Mesenchymal stem cell (in vitro differentiated cells and primary cell): ENCODE data around the gene CEACAM20.

Experiments
- DNase-seq: peaks from one replicate; pipeline ENCODE4 v3.0.0-alpha.2; 2013
- H2AFZ ChIP-seq: one replicate; pipeline ENCODE4 v1.6.1; 2013; ENCODE audit warnings: low read depth, mild to moderate bottlenecking, control low read depth, inconsistent platforms, low read length, moderate library complexity
- H2AK5ac ChIP-seq: 2 replicates; pipeline ENCODE4 v1.6.1; 2013; ENCODE audit warnings: low read length, moderate library complexity, mild to moderate bottlenecking, inconsistent platforms; ENCODE audit not compliant: severe bottlenecking
- H2BK120ac ChIP-seq: one replicate; pipeline ENCODE4 v1.6.1; 2013; ENCODE audit warnings: low read depth, mild to moderate bottlenecking, inconsistent platforms, low read length, moderate library complexity
- H2BK12ac ChIP-seq, 2 experiments: one replicate each; pipeline ENCODE4 v1.6.1; 2013; ENCODE audit warnings: inconsistent platforms in 2 of 2, low read length in 2 of 2, mild to moderate bottlenecking in 2 of 2, moderate library complexity in 2 of 2, control low read depth in 1 of 2
- H2BK15ac ChIP-seq: one replicate; pipeline ENCODE4 v1.6.1; 2013; ENCODE audit warnings: mild to moderate bottlenecking, low read depth, inconsistent platforms; ENCODE audit not compliant: poor library complexity, severe bottlenecking
- H2BK5ac ChIP-seq: 2 replicates; pipeline ENCODE4 v1.6.1; 2013; ENCODE audit warnings: low read depth, mild to moderate bottlenecking, low read length, control low read depth, inconsistent platforms; ENCODE audit not compliant: poor library complexity, severe bottlenecking
- H3K14ac ChIP-seq, 2 experiments: one replicate each; pipeline ENCODE4 v1.6.1; 2013; ENCODE audit warnings: inconsistent platforms in 2 of 2, low read length in 2 of 2, control low read depth in 1 of 2, mild to moderate bottlenecking in 1 of 2, moderate library complexity in 1 of 2
- H3K18ac ChIP-seq, 2 experiments: one replicate each; pipeline ENCODE4 v1.6.1; 2013; ENCODE audit warnings: inconsistent platforms in 2 of 2, low read length in 2 of 2, control low read depth in 1 of 2, low read depth in 1 of 2, mild to moderate bottlenecking in 1 of 2
- H3K23ac ChIP-seq, 2 experiments: one replicate each; pipeline ENCODE4 v1.6.1; 2013; ENCODE audit warnings: inconsistent platforms in 2 of 2, low read length in 2 of 2, mild to moderate bottlenecking in 2 of 2, moderate library complexity in 2 of 2, control low read depth in 1 of 2
- H3K27ac ChIP-seq: 2 replicates; pipeline ENCODE4 v1.5.1; 2013; ENCODE audit warnings: mild to moderate bottlenecking, moderate library complexity, low read length, control low read depth, inconsistent platforms; ENCODE audit not compliant: poor library complexity, severe bottlenecking
- H3K27me3 ChIP-seq, 2 experiments: 2 replicates each; pipeline versions ENCODE4 v1.6.1 to v1.7.0; 2013; ENCODE audit warnings: low read length in 2 of 2, mild to moderate bottlenecking in 2 of 2, moderate library complexity in 2 of 2, control low read depth in 1 of 2, inconsistent platforms in 1 of 2; ENCODE audit not compliant: control insufficient read depth in 1 of 2, insufficient read depth in 1 of 2
- H3K36me3 ChIP-seq, 2 experiments: 2 replicates each; pipeline versions ENCODE4 v1.6.1 to v1.7.0; 2013; ENCODE audit warnings: low read length in 2 of 2, control low read depth in 1 of 2, inconsistent platforms in 1 of 2, low read depth in 1 of 2, mild to moderate bottlenecking in 1 of 2; ENCODE audit not compliant: insufficient read depth in 2 of 2, control insufficient read depth in 1 of 2
- H3K4ac ChIP-seq, 2 experiments: one replicate each; pipeline ENCODE4 v1.6.1; 2013; ENCODE audit warnings: inconsistent platforms in 2 of 2, low read length in 2 of 2, mild to moderate bottlenecking in 2 of 2, moderate library complexity in 2 of 2, control low read depth in 1 of 2, low read depth in 1 of 2
- H3K4me1 ChIP-seq: 2 replicates; pipeline ENCODE4 v1.6.1; 2013; ENCODE audit warnings: low read depth, low read length, control low read depth; ENCODE audit not compliant: control insufficient read depth, insufficient read depth
- H3K4me2 ChIP-seq: 2 replicates; pipeline ENCODE4 v1.6.1; 2013; ENCODE audit warnings: low read length, mild to moderate bottlenecking, inconsistent platforms; ENCODE audit not compliant: poor library complexity, severe bottlenecking
- H3K4me3 ChIP-seq, 2 experiments: 2 replicates each; pipeline versions ENCODE4 v1.5.1 to v1.7.0; 2013; ENCODE audit warnings: low read length in 2 of 2, mild to moderate bottlenecking in 2 of 2, control low read depth in 1 of 2, low read depth in 1 of 2; ENCODE audit not compliant: insufficient read depth in 1 of 2
- H3K79me1 ChIP-seq: replicated peaks from 2 replicates; pipeline ENCODE4 v1.6.1; 2013; ENCODE audit warnings: mild to moderate bottlenecking, control low read depth, low read length, inconsistent platforms; ENCODE audit not compliant: poor library complexity, severe bottlenecking
- H3K9ac ChIP-seq: 2 replicates; pipeline ENCODE4 v1.7.0; 2013; ENCODE audit warnings: mild to moderate bottlenecking, low read length, moderate library complexity
- H3K9me3 ChIP-seq: 2 replicates; pipeline ENCODE4 v1.7.0; 2013; ENCODE audit warnings: mild to moderate bottlenecking, low read length; ENCODE audit not compliant: control insufficient read depth
- H4K8ac ChIP-seq: one replicate; pipeline ENCODE4 v1.6.1; 2013; ENCODE audit warnings: inconsistent platforms, mild to moderate bottlenecking, low read length, moderate library complexity
- H4K91ac ChIP-seq: one replicate; pipeline ENCODE4 v1.6.1; 2013; ENCODE audit warnings: mild to moderate bottlenecking, low read length, inconsistent platforms
- WGBS: methylation state at CpG from one replicate; pipeline ENCODE4 v1.1.7; 2013; ENCODE audit warnings: mixed read lengths; 5-methylcytosine and 5-hydroxymethylcytosine counted together

Gene CEACAM20

GRCh38 chr19:44532819-44533218 is 3.3 kb upstream of the CEACAM20 start:
- Histone ChIP-seq H3K4me2 (no peak overlapping the region), H4K8ac (no peak overlapping the region), H3K27ac (no peak overlapping the region), H2AFZ (no peak overlapping the region), H3K23ac (no peak overlapping the region), H3K36me3 (no peaks in the 10 kb centered on the region), H3K14ac (no peak overlapping the region), H3K9ac (no peak overlapping the region), H2AK5ac (no peak overlapping the region), H3K79me1 (no peaks in the 10 kb centered on the region), H4K91ac (no peak overlapping the region), H3K9me3 (no peaks in the 10 kb centered on the region), H2BK120ac (no peak overlapping the region), H3K4me1 (no peaks in the 10 kb centered on the region), H2BK12ac (no peak overlapping the region), H3K27me3 (peaks cover 4 to 29% of the 10 kb centered on the region in 2 experiments), H3K4me3 (no peak overlapping the region), H3K18ac (no peak overlapping the region), H2BK5ac (no peak overlapping the region), H2BK15ac (no peak overlapping the region), H3K4ac (no peak overlapping the region)
- WGBS, result 64% methylated on average over 5 of the region's 5 CpGs
- DNase-seq, result no peak

GRCh38 chr19:44530777-44531176 is 1.3 kb upstream of the CEACAM20 start:
- no peak overlapping the region for H2AK5ac ChIP-seq
- no peak overlapping the region for H3K9ac ChIP-seq
- H3K4me3 ChIP-seq, result no peak overlapping the region
- no peaks in the 10 kb centered on the region for H3K79me1 ChIP-seq
- H3K27me3 ChIP-seq, result peaks cover 4 to 27% of the 10 kb centered on the region in 2 experiments
- H3K23ac ChIP-seq, result no peak overlapping the region
- H3K4ac ChIP-seq, result no peak overlapping the region
- no peak overlapping the region for H2AFZ ChIP-seq
- 62% methylated on average over 6 of the region's 6 CpGs for WGBS
- no peaks in the 10 kb centered on the region for H3K36me3 ChIP-seq
- no peaks in the 10 kb centered on the region for H3K4me1 ChIP-seq
- H2BK15ac ChIP-seq, result no peak overlapping the region
- no peak overlapping the region for H3K4me2 ChIP-seq
- H4K91ac ChIP-seq, result no peak overlapping the region
- no peak for DNase-seq
- no peak overlapping the region for H2BK5ac ChIP-seq
- H3K27ac ChIP-seq, result no peak overlapping the region
- no peak overlapping the region for H2BK12ac ChIP-seq
- H2BK120ac ChIP-seq, result no peak overlapping the region
- no peaks in the 10 kb centered on the region for H3K9me3 ChIP-seq
- no peak overlapping the region for H4K8ac ChIP-seq
- no peak overlapping the region for H3K14ac ChIP-seq
- H3K18ac ChIP-seq, result no peak overlapping the region

GRCh38 chr19:44527554-44527953 is 1.9 kb downstream of the CEACAM20 start:
- no peak overlapping the region for H2BK12ac ChIP-seq
- DNase-seq, result no peak
- H4K91ac ChIP-seq, result no peak overlapping the region
- H2BK120ac ChIP-seq, result no peak overlapping the region
- H2AK5ac ChIP-seq, result no peak overlapping the region
- 93% methylated on average over 7 of the region's 7 CpGs for WGBS
- H3K14ac ChIP-seq, result no peak overlapping the region
- no peak overlapping the region for H3K4me2 ChIP-seq
- no peak overlapping the region for H3K9ac ChIP-seq
- no peak overlapping the region for H3K18ac ChIP-seq
- no peaks in the 10 kb centered on the region for H3K79me1 ChIP-seq
- H3K4me3 ChIP-seq, result no peak overlapping the region
- peaks cover 4% of the 10 kb centered on the region for H3K9me3 ChIP-seq
- H3K4ac ChIP-seq, result no peak overlapping the region
- H3K36me3 ChIP-seq, result no peaks in the 10 kb centered on the region
- H3K23ac ChIP-seq, result no peak overlapping the region
- H3K27ac ChIP-seq, result no peak overlapping the region
- no peak overlapping the region for H2BK5ac ChIP-seq
- H3K4me1 ChIP-seq, result no peaks in the 10 kb centered on the region
- no peak overlapping the region for H2AFZ ChIP-seq
- no peak overlapping the region for H4K8ac ChIP-seq
- H2BK15ac ChIP-seq, result no peak overlapping the region
- peaks cover 0 to 13% of the 10 kb centered on the region in 2 experiments for H3K27me3 ChIP-seq

- H4K8ac ChIP-seq, result no peak overlapping the region
- 42% methylated on average over 4 of the region's 4 CpGs for WGBS
- H3K4me1 ChIP-seq, result no peaks in the 10 kb centered on the region
- no peak overlapping the region for H3K9ac ChIP-seq
- H2AFZ ChIP-seq, result no peak overlapping the region
- no peak overlapping the region for H3K4me3 ChIP-seq
- peaks cover 0 to 13% of the 10 kb centered on the region in 2 experiments for H3K27me3 ChIP-seq
- no peak overlapping the region for H2BK15ac ChIP-seq
- no peak overlapping the region for H4K91ac ChIP-seq
- H2BK120ac ChIP-seq, result no peak overlapping the region
- H3K27ac ChIP-seq, result no peak overlapping the region
- no peak overlapping the region for H3K23ac ChIP-seq
- no peak overlapping the region for H3K4me2 ChIP-seq
- H3K79me1 ChIP-seq, result no peaks in the 10 kb centered on the region
- H2BK5ac ChIP-seq, result no peak overlapping the region
- no peak overlapping the region for H3K18ac ChIP-seq
- no peak for DNase-seq
- peaks cover 4% of the 10 kb centered on the region for H3K9me3 ChIP-seq
- no peak overlapping the region for H2AK5ac ChIP-seq
- no peak overlapping the region for H2BK12ac ChIP-seq
- H3K4ac ChIP-seq, result no peak overlapping the region
- no peak overlapping the region for H3K14ac ChIP-seq
- H3K36me3 ChIP-seq, result no peaks in the 10 kb centered on the region
Observed at GRCh38 chr19:44525721-44526430, 3.6 kb downstream of the CEACAM20 start.
